WI38 (cell line): ENCODE measurements around the gene RAB33B.

Source experiments
- H3K4me3 ChIP-seq: 2 replicates; pipeline ENCODE4 v1.5.1; 2011; ENCODE audit warnings: low read depth, mild to moderate bottlenecking, control low read depth, low read length
- CTCF ChIP-seq: IDR thresholded peaks from 2 replicates; pipeline ENCODE4 v1.5.1; 2012; ENCODE audit warnings: low read depth, mild to moderate bottlenecking, control low read depth, low read length

RAB33B gene

GRCh38 chr4:139499186-139499585, 45.3 kb downstream of the RAB33B start:
- TF ChIP-seq CTCF = no peak
- H3K4me3 ChIP-seq = no peak overlapping the region

DNA sequence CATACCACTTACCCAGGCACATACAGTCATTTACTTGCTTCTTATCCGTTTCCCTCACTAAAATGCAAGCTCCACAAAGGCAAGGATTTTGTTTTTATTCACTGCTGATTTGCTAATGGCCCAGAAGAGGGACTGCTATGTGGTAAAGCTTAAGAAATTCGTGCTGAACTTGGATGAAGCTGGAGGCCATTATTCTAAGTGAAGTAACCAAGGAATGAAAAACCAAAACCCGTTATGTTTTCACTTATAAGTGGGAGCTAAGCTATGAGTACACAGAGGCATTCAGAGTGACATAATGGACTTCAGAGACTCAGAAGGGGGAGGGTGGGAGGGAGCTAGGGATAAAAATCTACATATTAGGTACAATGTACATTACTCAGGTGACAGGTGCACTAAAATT, 47.2 kb downstream of the RAB33B start:
- TF ChIP-seq CTCF = no peak
- H3K4me3 ChIP-seq = no peak overlapping the region

GRCh38 chr4:139501527-139501926, 47.6 kb downstream of the RAB33B start:
- no peak for TF ChIP-seq CTCF
- H3K4me3 ChIP-seq = no peak overlapping the region

DNA sequence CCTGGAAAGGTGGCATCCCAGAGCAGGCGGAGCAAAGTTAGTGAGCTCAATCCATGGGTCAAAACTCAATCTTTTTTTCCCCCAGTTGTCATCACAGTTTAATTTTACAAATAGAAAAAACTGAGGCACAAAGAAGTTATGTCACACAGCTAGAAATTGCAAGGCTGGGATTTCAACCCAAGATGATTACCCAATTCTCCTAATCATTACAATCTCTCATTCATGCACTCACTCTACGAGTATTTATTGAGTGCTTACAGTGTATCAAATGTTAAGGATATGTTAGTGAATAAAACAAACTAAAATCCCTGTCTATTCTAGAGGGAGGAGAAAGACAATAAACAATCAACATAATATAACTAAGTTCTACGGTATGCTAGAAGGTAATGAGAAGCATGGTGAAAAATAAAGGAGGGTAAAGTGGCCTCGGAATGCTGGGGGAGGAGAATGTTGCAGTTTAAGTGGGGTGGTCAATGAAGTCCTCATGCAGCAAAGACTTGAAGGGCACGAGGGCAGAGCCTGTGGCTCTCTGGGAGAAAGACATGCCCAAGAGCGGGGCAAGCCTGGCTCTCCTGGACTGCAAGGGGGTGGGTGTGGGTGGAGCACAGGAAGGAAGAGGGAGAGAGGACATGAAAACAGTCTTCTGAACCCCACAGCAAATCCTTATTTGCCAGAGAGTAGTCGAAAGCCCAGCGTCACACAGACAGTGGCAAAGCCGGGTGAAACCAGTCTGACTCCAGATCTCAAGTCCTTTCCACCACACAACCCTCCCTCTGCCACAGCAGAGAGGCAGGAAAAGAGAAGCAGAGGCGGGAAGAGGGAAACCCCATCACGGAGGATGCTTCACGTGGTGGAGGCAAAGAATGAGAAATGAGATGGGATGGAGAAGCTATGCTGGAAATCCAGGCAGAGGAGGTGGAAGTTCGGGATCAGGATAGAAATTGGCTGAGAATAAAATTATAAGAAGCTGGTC, 48.3 kb downstream of the RAB33B start:
- no peak overlapping the region for H3K4me3 ChIP-seq
- TF ChIP-seq CTCF = no peak

DNA sequence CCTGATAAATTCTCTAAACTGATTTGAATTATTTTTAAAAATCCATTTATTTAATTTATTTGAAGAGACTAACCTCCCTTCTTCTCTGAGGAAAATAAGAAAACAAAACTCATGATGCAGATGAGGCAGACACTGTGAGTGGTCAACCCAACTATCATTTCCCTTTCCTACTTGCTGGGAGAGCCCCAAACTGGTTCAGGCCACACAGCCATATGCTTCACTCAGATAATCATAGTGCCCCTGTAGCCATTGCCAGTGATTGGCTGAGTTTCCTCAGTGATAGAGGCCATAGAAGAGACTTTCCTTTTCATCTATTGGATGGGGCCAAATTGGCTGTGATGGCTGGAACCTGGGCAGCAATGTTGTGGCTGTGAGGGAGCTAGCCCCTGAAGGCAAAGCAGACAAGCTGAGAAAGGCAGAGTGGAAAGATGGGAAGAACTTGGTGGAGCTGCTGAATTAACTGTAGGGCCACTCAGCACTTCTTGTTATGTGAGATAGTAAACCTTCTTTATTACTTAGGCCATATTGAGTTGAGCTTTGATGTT, 49.8 kb downstream of the RAB33B start:
- no peak overlapping the region for H3K4me3 ChIP-seq
- TF ChIP-seq CTCF = no peak

DNA sequence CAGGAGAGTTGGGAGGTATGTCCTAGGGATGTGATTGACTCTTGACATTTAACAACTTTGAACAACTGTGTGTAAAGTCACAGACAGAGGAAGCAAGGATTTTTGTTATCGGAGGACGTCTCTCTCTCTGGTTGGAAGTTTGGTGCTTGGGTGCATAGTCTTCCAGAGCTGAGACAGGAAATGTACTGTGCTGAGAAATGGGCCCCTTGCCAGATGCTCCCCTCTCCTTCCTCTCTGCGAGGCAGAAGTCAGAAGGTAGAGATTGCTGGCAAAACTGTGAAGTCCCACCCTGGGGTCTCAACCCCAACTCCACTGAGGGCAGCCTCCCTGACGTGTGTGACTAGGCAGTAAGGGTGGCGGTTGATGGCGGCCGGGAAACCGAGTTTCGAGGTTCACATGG, 52.9 kb downstream of the RAB33B start:
- H3K4me3 ChIP-seq = no peak overlapping the region
- no peak for TF ChIP-seq CTCF

GRCh38 chr4:139508581-139509237, 54.8 kb downstream of the RAB33B start:
- H3K4me3 ChIP-seq = no peak overlapping the region
- TF ChIP-seq CTCF = no peak
